ENCODE data around the gene HIBADH.

DNA sequence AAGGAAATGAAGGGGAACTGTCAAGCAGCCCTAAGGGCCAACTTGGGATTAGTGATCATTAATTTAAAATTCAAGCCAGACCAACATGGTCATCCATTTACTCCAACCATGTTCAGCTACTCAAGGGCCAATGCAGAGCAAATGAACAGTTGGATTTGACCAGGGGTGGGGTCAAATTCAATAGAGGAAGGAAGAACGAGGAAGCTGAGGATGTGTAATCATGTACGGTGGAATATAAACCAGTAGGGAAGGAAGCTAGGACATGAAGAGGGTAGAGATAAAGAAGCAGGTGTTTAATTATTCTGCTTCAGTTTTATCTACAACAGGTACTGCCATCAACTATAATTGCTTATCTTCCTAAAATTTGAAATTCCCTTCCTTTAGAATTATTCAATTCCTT, 81.6 kb downstream of the HIBADH start:
- TF ChIP-seq CTCF (optimal IDR thresholded peaks at IDR 0.05 in 1 of 3, IDR thresholded peaks at IDR 0.05 in 1 of 3, conservative IDR thresholded peaks at IDR 0.05 in 1 of 3; ENCODE audit: extremely low read depth in 1 of 3, insufficient read depth in 2 of 3, low read length in 3 of 3): no peak
- TF ChIP-seq EZH2 (IDR thresholded peaks at IDR 0.05; ENCODE audit: low read length): no peak
